Myocyte (in vitro differentiated cells): ENCODE measurements around the gene STAMBP. TPM values are rescaled to one million over a fixed set of nuclear protein-coding genes. Genes with fewer than 3 reads are reported as not detected.
A peak's percentile ranks its signal among the peaks of the same experiment; 100 is the strongest.
"Not testable (repeated sequence)": the region's sequence is repeated elsewhere in the genome, so short reads cannot be mapped to it uniquely, and the experiment has no call there.

Experiments
- DNase-seq: peaks from one replicate; pipeline ENCODE4 v3.0.0-alpha.2; 2012; ENCODE audit warnings: low read depth
- total RNA-seq: library from RNA; depleted of rRNA; stranded (reverse); fragments of >200 nt; gene quantifications from 2 replicates; pipeline ENCODE4 v1.2.3, GENCODE V29; 2014

STAMBP gene
- total RNA-seq, 1 donor from 2014 or later, result 1,045 TPM

DNA sequence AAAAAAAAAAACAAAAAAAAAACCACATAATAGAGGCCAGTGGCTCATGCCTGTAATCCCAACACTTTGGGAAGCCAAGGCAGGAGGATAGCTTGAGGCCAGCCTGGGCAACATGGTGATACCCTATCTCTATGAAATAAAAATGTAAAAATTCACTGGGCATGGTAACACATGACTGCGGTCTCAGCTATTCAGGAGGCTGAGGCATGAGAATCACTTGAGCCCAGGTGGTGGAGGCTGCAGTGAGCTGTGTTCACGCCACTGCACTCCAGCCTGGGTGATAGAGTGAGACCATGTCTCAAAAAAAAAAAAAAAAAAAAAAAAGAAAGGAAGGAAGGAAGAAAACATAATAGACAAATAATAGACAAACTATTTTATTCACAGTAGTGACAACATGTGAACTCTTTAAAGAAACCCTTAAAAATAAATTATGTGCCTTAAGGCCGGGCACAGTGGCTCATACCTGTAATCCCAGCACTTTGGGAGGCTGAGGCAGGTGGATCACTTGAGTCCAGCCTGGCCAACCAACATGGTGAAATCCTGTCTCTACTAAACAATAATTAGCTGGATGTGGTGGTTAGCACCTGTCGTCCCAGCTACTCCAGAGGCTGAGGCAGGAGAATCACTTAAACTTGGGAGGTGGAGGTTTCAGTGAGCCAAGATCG, 75.3 kb downstream of the STAMBP start:
- DNase-seq, result not testable (repeated sequence)

DNA sequence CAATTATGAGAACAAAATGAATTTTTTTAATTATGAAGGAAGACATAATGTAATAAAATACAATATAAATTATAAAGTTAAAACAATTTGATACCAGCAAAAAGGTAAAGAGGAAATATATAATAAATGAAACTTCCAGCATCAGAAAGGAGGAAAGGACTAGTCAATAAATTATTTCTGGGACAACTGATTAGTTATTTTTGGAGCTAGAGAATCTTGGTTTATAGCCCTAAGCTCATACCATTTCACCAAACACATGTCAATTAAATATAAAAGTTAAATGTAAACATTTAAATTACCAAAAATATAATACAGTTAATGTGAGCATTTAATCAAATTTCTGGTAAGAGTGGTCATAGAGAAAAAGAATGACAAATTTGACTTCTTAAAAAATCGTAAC, 76.2 kb downstream of the STAMBP start:
- no peak for DNase-seq

DNA sequence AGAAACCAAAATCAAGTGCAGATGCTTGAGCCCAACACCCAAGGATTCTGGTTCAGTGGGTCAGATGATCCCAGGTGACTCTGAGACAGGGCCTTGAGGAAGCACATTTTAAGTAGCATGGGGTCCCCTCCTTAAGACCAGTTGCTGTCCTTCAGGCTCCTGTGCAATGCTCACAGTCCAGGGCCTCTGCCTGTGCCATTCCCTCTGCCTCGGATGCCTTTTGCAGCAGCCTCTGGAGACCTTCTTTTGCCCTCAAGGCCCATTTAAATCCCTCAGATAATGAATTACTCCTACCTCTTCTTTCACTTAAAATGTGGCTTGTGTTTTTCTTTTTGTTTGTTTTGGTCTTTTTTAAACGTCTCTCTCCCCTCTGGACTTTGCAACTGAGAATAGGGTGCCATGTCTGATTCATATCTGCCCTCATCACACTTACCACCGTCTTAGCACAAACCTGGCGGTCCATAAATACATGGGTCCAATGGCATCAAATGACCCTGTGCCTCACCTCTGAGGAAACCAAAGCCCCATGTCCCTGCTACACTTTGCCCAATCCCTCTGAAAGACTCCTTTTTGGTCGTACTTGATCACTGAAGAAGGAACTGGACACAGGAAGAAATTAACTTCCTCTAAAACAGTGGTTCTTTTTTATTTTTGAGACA, 78.2 kb downstream of the STAMBP start:
- no peak for DNase-seq

GRCh38 chr2:73907840-73908452, 79.2 kb downstream of the STAMBP start:
- DNase-seq, result peak; percentile 47

DNA sequence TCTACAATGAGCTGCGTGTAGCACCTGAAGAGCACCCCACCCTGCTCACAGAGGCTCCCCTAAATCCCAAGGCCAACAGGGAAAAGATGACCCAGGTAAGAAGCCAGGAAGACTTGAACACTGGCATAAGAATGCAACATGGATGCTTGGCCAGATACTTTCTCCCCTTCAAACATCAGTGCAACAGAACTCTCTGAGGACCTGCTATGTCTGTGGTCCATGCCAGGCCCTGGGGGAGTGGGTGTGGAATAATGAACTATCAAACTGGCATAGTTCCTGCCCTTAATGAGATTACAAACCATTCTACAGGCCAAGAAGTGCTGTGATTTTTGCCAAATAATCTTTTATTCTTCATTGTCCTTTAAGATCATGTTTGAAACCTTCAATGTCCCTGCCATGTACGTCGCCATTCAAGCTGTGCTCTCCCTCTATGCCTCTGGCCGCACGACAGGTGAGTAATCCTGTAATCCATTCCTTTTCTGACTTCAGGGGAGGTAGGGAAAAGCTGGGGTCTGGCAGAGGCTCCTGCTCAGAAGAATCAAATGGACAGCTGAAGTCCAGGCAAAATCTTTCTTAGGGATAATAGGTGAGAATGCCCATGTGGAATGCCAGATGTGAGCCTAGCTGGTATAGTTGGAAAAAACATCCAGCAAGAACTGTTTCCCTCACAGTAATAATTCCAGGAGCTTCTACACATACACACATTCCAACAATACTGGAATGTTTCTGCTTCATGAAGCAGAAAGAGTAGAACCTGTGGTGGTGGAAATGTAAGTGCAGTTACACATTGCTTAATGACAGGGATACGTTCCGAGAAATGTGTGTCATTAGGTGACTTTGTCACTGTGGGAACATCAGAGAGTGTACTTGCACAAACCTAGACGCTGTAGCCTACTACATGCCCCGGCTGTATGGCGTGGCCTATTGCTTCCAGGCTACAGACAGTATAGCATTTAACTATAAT, 80.2 kb downstream of the STAMBP start:
- no peak for DNase-seq

GRCh38 chr2:73910873-73911547, 82.2 kb downstream of the STAMBP start:
- no peak for DNase-seq

- DNase-seq, result no peak
These were observed 82.9 kb downstream of the STAMBP start for GRCh38 chr2:73911548-73912208.

- DNase-seq, result no peak
These were observed 84.8 kb downstream of the STAMBP start for GRCh38 chr2:73913414-73914054.

DNA sequence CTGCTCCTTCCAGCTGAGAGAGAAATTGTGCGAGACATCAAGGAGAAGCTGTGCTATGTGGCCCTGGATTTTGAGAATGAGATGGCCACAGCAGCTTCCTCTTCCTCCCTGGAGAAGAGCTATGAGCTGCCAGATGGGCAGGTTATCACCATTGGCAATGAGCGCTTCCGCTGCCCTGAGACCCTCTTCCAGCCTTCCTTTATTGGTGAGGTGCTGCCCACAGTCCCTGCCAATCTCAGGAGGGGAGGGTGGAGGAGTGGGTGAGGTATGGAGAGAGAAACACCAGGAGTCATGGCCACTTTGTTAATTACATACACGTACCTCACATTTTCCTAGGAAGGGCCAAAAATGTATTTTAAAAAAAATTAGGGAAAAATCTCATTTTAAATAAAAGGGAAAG, 85.9 kb downstream of the STAMBP start:
- no peak for DNase-seq

DNA sequence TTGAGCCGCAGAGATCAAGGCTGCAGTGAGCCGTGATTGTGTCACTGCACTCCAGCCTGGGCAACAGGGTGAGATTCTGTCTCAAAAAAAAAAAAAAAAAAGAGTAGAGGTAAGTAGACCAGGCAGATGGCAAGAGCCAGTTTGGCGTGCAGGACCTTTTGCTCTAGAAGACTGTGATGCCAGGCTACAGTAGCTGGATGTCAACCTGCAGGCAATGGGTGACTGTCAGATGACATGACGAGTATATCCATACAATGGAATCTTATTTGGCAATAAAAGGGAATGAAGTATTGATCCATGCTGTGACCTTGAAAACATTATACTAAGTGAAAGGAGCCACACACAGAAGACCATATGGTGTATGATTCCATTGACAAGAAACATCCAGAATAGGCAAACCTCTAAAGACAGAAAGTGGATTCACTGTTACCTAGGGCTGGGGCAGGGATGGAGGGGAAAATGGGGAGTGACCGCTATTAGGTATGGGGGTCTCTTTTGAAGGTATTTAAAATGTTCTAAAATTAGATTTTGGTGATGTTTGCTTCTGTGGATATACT, 86.8 kb downstream of the STAMBP start:
- no peak for DNase-seq

- no peak for DNase-seq
These were observed 87.9 kb downstream of the STAMBP start for GRCh38 chr2:73916666-73917065.

DNA sequence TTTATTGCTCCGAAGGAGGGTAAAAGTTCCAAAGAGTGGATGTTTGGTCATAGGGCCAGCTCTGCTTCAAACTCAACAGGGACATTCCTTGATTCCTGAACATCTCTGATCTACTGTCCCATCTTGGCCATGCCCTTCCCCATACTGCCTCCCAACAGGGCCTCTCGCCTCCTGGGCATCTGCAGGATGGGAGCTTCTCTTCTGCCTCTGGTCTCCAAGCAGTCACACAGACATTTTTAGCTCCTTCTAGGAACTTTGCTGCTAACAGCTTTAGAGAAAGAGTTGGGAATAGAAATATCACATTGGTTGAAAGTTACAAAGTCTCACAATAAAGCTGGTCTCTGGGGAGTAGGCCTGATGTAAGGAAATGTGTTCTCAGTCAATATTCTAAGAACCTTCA, 88.5 kb downstream of the STAMBP start:
- no peak for DNase-seq

DNA sequence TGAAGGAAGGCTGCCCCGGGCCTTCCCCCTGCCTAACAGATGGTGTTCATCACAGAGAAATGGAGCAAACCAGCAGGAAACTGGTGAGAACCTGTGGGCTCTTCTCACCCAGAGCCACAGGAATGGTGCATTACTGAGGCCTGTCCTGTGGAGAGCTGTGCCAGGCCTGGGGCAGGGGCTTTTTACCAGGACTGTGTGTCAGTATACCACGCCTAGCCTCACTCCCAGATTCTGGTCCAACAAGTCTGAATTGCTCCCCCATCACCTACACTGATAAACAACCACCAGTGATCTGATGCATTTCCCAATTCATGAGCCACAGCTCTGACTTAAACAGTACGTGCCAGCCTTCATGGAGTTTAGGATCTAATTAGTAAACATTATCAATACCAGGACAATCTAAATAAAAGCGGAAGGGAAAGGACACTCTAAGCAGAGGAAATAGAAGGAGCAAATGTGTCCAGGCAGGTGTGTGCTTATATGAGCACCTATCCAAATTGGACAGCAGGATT, 89.0 kb downstream of the STAMBP start:
- DNase-seq, result no peak

DNA sequence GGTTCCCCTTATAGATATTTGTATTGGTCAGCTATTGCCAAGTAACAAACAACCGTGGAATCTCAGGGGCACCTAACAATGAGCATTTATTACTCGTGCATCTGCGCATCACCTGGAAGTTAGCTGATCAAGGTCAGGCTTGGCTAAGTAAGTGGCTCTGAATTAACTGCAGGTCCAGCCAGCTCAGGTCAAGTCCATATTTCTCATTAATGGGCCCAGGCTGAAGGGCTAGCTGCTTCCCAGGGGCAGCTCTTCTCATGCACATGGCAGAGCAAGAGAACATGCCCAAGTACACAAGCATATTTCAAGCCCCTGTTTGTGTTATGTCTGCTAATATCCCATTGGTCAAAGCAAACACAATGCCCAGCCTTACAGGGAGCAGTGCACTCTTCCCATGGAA, 90.1 kb downstream of the STAMBP start:
- DNase-seq, result no peak

DNA sequence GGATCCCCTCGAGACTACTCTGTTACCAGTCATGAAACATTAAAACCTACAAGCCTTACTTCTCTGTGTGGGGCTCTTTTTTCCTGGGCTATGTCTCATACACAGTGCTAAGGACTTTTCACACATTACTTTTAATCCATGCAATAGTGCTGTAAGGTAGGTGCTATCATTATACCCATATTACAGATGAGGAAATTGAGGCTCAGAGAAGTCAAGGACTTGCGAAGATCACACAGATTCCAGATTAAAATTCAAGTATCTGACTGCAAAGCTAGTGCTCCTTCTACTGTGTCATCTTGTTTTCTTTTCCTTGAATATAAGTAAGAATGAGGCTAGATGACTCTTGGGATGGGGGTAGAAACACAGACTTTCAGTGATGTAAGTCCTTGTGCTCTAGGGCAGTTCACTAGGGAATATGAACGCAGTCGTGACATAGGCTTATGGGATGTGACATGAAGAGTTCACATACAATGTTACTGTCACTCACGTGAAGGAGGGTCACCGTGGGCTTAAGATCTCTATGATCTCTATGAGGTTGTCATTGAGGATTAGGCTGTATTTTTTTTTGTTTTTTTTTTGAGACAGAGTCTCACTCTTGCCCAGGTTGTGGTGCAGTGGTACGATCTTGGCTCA, 91.0 kb downstream of the STAMBP start:
- no peak for DNase-seq

DNA sequence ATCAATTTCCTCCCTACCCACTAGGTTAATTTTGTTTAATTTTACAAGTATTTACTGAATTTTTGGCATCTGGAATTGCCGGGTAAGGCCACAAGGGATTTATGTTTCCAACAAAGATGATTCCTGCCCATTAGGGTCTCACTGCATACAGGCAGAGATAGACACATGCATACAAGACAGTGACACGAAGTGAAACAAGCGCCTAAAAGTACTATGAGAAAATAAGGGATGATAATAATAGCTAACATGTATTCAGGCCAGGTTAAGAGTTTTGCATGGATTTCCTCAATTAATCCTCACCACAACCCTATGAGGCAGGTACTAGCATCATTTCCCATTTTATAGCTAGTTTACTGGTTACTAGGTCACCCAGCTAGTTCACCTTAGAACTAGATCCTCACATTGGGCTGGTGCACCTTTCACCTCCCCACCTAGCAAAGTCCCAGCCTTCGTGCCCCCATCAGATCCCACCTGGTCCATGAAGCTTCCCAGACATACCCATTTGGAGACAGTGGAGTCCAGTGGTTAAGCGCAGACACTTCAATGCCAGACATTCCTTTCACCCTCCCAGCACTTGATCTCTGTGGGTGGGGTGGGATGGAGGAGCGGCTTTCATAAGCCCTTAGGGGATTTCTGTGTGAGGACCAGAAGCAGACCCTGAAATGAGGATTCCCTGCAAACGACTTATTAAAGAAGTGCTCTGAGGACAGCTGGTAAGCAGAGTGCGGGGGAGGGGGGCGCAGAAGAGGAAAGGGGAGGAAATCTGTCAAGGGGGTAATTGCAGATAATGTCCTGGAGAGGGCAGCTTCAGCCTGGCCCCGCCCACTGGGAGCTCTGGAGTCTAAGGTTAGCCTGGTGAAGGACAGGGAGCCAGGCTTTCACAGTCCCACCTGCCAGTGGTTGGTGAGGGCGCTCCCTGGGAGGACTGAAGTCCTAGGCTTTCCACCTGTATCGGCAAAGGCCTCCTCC, 92.1 kb downstream of the STAMBP start:
- no peak for DNase-seq

- DNase-seq, result no peak
These were observed 92.8 kb downstream of the STAMBP start for GRCh38 chr2:73921581-73921980.

DNA sequence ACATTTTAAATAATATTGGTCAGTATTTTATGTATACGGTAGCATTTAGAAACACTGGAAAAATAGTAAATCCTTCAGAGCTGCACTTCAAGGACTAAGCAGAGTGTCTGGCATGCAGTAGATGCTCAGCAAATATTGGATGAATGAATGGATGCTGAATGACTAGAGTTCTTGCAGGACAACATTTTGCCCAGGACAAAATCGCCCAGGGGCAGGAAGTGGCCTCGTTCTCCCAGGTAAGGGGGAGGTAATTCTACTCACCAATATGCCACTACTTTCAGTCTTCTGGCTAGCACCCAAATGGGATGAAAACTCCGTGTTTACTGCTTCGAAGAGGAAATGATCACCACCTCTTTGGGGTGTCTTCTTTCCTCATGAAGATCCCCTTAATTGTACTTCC, 93.9 kb downstream of the STAMBP start:
- no peak for DNase-seq
